Measurements from ENCODE around the gene STK11IP. TPM values are rescaled to one million over a fixed set of nuclear protein-coding genes. Genes with fewer than 3 reads are reported as not detected.

Gene STK11IP
- total and polyA plus RNA-seq, 2 of the 13 experiments (the other 11 are each of a cell fraction or from before 2014, with no cell fraction given) = 12.8 to 24.0 TPM

- TF ChIP-seq ZNF136 (CRISPR knock-in tag; IDR thresholded peaks at IDR 0.05; ENCODE audit: low read depth) (no peak), SIX1 (CRISPR knock-in tag; IDR thresholded peaks at IDR 0.05; ENCODE audit: borderline replicate concordance) (no peak), PPARG (CRISPR knock-in tag; conservative IDR thresholded peaks at IDR 0.05) (no peak), PRDM4 (CRISPR knock-in tag; IDR thresholded peaks at IDR 0.05; ENCODE audit: borderline replicate concordance) (0 out of 2 replicates have a peak, but pooled peaks have one; percentile 64), ZNF20 (CRISPR knock-in tag; IDR thresholded peaks at IDR 0.05) (peak; percentile 85; the same call in 1 of the 2 replicates), SRY (CRISPR knock-in tag; IDR thresholded peaks at IDR 0.05) (peak; percentile 48; the same call in 1 of the 2 replicates), ATF2 (CRISPR knock-in tag; IDR thresholded peaks at IDR 0.05) (0 out of 2 replicates have a peak, but pooled peaks have one; percentile 18), PAXIP1 (CRISPR knock-in tag; conservative IDR thresholded peaks at IDR 0.05) (peak; percentile 33; the same call in 1 of the 2 replicates), U2AF1 (optimal IDR thresholded peaks at IDR 0.05; ENCODE audit: low read depth, low read length) (no peak), CREB1 (IDR thresholded peaks at IDR 0.05) (no peak; the same call in 1 of the 2 replicates), CREB1 (CRISPR knock-in tag; IDR thresholded peaks at IDR 0.05) (no peak), ZNF276 (CRISPR knock-in tag; IDR thresholded peaks at IDR 0.05; ENCODE audit: low read depth) (peak; percentile 86), SIN3B (IDR thresholded peaks at IDR 0.05; ENCODE audit: low read length) (no peak), HNRNPK (IDR thresholded peaks at IDR 0.05; ENCODE audit: low read depth, low read length, poor library complexity, severe bottlenecking) (peak; percentile 93), FOSL2 (CRISPR knock-in tag; IDR thresholded peaks at IDR 0.05) (no peak), ZNF777 (CRISPR knock-in tag; IDR thresholded peaks at IDR 0.05) (peak; percentile 68), SOX13 (IDR thresholded peaks at IDR 0.05) (no peak), SOX13 (CRISPR knock-in tag; conservative IDR thresholded peaks at IDR 0.05 in 1 of 2, IDR thresholded peaks at IDR 0.05 in 1 of 2) (peak in 1 of 2 experiments; percentile 19; a peak in 1 of 4 replicates), AHR (CRISPR knock-in tag; IDR thresholded peaks at IDR 0.05) (no peak), RELA (CRISPR knock-in tag; IDR thresholded peaks at IDR 0.05) (peak; percentile 22; the same call in 1 of the 2 replicates)
Measured at GRCh38 chr2:219552382-219553167, 45.1 kb upstream of the STK11IP start (continued).

All from HepG2 (cell line).